NCI-H446 treated with DMSO at 0.1 percent for 48 hours (cell line): ENCODE data around the gene IL27RA.

Experiments
- DNase-seq: peaks from one replicate; lab custom pipeline; 2025; lab: John Stamatoyannopoulos, UW

IL27RA gene

GRCh38 chr19:14031719-14032480, at the start of gene IL27RA:
IL27RA (plus strand) TSS chr19:14031762; CDS start chr19:14031873, 111 bp downstream.
- DNase-seq, result peak; percentile 14

DNA sequence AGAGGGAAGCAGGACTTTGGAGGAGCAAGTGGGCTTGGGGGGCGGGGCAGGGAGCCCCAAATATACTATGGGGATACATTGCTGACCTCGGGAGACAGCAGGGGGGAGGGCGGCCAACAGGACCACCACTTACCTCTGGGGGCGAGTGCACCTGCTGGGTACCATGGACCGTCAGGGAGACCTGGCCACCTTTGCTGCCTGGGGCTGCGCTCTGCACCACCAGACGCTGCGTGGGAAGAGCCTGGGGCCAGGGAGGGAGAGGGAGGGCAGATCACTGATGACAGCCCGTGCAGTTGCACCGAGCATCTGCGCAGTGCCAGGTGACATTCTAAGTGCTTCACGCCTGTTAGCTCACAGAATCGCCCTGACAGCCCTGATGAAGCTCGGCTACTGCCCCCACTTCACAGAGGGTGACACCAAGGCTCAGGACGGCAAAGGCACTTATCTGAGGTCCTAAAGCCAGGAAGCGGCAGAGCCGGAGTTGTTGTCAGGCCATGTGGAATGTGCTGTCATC, 49.5 kb upstream of the IL27RA start:
- DNase-seq, result no peak

GRCh38 chr19:13982773-13983172, 48.8 kb upstream of the IL27RA start:
- no peak for DNase-seq

GRCh38 chr19:13983213-13983889, 48.2 kb upstream of the IL27RA start:
- no peak for DNase-seq

DNA sequence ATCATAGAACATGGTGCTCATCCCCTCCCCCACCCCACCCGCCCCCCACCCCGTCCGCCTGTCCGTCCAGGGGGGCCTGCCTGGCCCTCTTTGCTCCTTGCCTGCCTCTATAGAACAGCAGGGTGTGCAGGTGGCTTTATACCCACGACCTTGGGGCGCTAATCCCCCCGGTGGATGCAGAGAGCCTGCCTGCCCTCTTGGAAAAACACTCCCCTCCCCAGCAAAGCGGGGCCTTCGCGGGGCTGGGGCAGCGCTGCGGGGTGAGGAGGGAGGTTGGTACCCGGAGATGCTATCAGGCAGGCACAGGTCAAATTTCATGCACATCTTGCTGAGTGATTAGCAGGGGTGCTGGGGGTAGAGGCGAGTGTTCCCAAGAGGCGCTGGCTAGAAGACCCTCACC, 47.4 kb upstream of the IL27RA start:
- DNase-seq, result no peak

DNA sequence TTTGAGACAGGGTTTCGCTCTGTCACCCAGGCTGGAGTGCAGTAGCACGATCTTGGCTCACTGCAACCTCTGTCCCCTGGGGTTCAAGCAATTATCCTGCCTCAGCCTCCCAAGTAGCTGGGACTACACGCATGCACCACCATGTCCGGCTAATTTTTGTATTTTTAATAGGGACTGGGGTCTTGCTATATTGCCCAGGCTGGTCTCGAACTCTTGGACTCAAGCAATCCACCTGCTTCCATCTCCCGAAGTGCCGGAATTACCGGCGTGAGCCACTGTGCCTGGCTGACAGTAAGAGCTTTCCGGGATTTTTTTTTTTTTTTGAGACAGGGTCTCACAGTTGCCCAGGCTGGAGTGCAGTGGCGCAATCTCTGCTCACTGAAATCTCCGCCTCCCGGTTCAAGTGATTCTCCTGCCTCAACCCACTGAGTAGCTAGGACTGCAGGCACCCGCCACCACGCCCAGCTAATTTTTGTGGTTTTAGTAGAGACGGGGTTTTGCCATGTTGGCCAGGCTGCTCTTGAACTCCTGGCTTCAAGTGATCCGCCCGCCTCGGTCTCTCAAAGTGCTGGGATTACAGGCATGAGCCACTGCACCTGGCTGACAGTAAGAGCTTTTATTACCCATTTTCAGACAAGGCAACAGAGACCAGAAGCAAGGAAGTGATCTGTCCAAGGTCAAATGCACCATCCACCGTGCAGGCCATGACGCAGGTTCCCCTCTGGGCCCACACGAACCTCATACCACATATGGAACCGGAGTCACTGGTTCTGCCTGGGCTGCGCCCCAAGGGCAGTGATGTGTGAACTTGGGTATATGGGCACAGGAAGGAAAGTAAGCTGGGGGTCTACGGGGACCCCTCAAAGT, 46.5 kb upstream of the IL27RA start:
- DNase-seq, result no peak

- DNase-seq, result no peak
Observed at GRCh38 chr19:13985771-13986347, 45.7 kb upstream of the IL27RA start.

GRCh38 chr19:13986348-13986904, 45.1 kb upstream of the IL27RA start:
- DNase-seq, result no peak

GRCh38 chr19:13987101-13987890, 44.3 kb upstream of the IL27RA start:
- no peak for DNase-seq

DNA sequence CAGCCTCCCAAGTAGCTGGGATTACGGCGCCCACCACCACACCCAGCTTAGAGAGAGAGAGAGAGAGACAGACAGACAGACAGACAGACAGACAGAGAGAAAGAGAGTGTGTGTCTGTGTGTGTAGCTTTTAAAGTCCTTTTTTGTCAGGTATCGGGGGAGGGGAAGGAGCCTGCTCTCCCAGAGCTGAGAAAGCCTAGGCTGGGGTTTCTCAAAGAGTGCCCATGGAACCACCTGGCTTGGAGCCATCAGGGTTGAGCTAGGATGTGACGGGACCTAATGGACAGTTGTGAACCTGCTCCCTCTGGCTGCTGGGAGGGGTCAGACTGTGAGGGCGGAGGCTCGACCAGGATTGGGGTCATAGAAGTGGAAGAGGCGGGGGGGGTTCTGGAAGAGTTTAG, 42.1 kb upstream of the IL27RA start:
- no peak for DNase-seq

GRCh38 chr19:13990085-13990484, 41.5 kb upstream of the IL27RA start:
- no peak for DNase-seq

- DNase-seq, result no peak
Observed at GRCh38 chr19:13992025-13992424, 39.5 kb upstream of the IL27RA start.

- DNase-seq, result no peak
Observed at GRCh38 chr19:13993590-13994300, 37.8 kb upstream of the IL27RA start.

DNA sequence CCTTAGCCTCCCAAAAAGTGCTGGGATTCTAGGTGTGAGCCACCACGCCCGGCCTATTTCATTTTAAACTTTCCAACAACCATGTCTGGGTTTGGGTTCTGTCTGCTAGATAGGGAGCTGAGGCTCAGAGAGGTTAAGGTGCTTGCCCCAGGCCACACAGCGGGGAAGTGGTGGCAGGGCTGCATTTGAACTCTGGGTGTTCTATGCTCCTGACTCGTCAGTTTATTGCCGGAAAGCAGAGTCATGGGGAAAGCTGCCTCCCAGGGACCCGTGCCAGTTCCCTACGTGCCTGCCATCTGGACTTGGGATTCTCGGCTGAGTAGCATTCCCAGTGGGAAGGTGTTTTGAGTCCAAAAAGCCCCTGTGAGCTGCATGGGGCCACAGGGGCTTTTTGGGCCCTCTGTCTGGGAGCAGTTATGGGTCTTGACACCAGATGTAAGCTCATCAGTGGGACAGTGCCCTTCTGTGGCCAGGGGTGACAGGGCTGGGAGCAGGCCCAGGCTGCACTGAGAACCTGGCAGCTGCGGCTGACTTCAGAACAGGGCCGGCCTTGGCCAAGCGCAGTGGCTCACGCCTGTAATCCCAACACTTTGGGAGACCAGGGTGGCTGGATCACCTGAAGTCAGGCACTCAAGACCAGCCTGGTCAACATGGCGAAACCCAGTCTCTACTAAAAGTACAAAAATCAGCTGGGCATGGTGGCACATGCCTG, 36.4 kb upstream of the IL27RA start:
- DNase-seq, result peak; percentile 82

DNA sequence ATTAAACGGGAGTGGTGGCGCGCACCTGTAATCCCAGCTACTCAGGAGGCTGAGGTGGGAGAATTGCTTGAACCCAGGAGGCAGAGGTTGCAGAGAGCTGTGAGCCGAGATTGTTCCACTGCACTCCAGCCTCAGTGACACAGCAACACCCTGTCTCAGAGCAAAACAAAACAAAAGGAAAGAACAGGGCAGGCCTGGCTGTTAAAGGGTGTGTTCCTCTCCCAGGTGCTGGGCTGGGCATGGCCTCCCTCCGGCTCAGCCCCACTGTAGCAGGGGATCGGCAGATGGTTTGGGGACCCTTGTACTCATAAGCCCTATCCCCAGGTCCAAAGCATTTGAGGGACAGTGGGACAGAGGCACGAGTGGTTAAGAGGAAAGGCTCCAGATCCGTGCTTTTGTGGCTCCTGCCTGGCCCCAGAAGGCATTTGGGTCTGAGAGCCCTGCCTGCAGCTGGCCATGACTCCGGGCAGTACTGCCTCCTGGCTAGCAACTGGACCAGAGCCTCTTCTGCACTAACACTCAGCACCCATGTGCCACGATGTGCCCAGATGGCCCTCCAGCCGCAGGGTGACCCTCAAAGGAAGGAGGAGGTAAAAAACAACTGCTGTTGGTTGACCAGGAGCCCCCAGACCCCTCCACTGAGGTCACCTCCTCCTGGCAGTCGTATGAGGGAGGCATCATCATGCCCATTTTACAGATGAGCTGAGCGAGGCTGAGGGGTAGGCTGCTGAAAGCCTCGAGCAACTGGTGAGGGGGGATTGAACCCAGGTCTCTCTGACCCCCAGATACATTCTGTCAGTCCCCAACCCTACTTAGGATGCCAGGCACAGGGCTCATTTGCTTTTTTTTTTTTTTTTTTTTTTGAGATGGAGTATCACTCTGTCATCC, 35.4 kb upstream of the IL27RA start:
- no peak for DNase-seq

DNA sequence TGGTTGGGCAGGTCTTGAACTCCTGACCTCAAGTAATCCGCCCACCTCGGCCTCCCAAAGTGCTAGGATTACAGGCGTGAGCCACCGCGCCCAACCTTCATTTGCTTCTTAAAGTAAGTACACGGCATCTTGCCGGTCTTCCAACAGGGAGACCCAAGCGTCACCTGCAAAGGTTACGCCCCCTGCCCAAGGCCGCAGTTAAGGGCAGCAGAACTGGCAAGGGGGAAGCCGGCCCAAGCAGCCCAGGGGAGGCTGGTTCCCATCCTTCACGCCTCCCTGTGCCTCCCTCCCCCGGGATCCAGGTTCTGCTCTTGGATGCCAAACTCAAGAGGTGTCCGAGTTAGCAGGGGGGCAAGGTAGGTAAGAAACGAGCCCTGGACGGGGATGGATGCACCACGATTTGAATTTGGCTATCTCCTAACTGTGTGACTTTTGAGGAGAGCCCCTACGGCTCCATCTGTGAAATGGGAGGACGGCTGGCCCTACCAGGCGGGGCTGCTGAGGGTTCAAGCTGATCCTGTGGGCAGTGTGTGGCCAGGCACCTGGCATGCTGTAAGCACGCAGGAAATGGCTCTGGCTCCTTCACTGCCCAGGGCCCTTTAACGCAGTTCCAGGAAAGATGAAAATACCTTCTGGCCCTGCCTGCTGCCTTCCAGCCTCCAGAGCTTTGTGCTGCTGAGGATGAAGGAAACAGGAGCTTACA, 34.5 kb upstream of the IL27RA start:
- DNase-seq, result no peak

DNA sequence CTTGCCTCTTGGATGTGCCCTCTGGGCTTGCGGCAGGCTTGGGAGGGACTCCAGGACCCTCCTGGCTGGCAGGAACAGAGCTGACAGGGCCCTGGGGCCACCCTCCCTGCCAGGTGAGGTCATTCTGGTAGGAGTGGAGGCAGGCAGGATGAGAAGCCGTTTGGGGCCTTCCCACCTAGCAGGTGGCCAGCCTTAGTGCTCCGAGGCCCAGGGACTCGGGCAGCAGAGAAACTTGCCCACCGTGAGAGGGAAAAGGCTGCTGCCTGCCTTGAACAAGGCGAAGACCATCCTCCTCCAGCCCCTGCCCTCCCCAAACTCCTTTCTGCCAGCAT, 34.0 kb upstream of the IL27RA start:
- no peak for DNase-seq

DNA sequence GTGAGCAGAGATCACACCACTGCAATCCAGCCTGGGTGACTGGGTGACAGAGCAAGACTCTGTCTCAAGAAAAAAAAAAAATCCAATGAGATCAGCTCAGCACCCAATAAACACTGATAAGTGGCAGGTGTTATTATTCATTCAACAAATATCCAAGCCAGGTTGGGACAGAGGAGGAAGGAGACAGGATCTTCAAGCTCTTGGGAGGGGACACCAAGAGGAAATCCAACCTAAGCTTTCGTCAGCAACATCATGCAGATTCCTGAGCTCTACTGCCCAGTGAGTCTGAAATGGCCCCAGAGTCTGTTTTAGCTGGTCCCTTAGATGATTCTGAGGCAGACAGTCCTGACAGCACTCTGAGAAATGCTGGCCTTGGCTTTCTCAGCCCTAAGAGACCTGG, 33.1 kb upstream of the IL27RA start:
- no peak for DNase-seq
